HepG2 (cell line): ENCODE results near the gene SKP1. TPM values are rescaled to one million over a fixed set of nuclear protein-coding genes. Genes with fewer than 3 reads are reported as not detected.
A peak's percentile ranks its signal among the peaks of the same experiment; 100 is the strongest.

Source experiments
- ATAC-seq: fragments of 200-7000 bp; cut with Tn5 transposase; 3 replicates; pipeline ENCODE4 v1.9.1; 2020; ENCODE audit warnings: mild to moderate bottlenecking, moderate library complexity
- BruUV-seq: library from RNA; stranded (reverse); fragments of 400-500 nt; replicated peaks from 2 replicates; lab custom pipeline; 2021; lab: Mats Ljungman, UMichigan
- CTCF ChIA-PET: fragments of 300-600 bp; formaldehyde crosslinking; extraction: SDS; loops from one replicate; lab custom pipeline; 2021; ENCODE audit warnings: low total read pairs, inconsistent platforms, low intra/inter-chr PET ratio; lab: Yijun Ruan, JAX
- POLR2A ChIA-PET: fragments of 350-600 bp; sonication (Branson Sonifier 250); formaldehyde crosslinking; loops from one replicate; lab custom pipeline; 2020; ENCODE audit warnings: antibody characterized with exemption, inconsistent platforms; lab: Yijun Ruan, JAX
- DNase-seq: peaks from one replicate; pipeline ENCODE4 v3.0.0-alpha.2; 2015; ENCODE audit warnings: low spot score
- FAIRE-seq: peaks from 3 replicates; lab custom pipeline; 2011; peaks lifted over from hg19 to GRCh38; lab: Jason Lieb, UNC
- H2AFZ ChIP-seq: one replicate; pipeline ENCODE4 v1.6.1; 2011; ENCODE audit warnings: low read length, inconsistent platforms
- H3K27ac ChIP-seq: fragments of 300-600 bp; 3 replicates; pipeline ENCODE4 v1.8.0; 2011; ENCODE audit warnings: mixed run types, mild to moderate bottlenecking, mixed read lengths, low read length, inconsistent platforms; ENCODE audit not compliant: insufficient read depth; ENCODE audit errors: extremely low read length
- H3K27me3 ChIP-seq, 2 experiments: fragments of 200-600 bp in 1 of 2; 2 replicates in 1 of 2; 3 replicates in 1 of 2; pipeline versions ENCODE4 v1.6.0 to v1.8.0; 2011; ENCODE audit warnings: low read length in 2 of 2, mild to moderate bottlenecking in 2 of 2, moderate library complexity in 2 of 2, inconsistent platforms in 1 of 2; ENCODE audit not compliant: insufficient read depth in 2 of 2, control insufficient read depth in 1 of 2
- H3K36me3 ChIP-seq, 2 experiments: fragments of 200-600 bp in 1 of 2; replicated peaks in 1 of 2; 2 replicates in 1 of 2; 3 replicates in 1 of 2; pipeline versions ENCODE4 v1.5.1 to v1.8.0; 2011; ENCODE audit warnings: low read length in 2 of 2, inconsistent platforms in 1 of 2; ENCODE audit not compliant: insufficient read depth in 2 of 2, control insufficient read depth in 1 of 2
- H3K4me1 ChIP-seq: 2 replicates; pipeline ENCODE4 v1.5.1; 2012; ENCODE audit warnings: low read length, inconsistent platforms; ENCODE audit not compliant: insufficient read depth
- H3K4me2 ChIP-seq: 2 replicates; pipeline ENCODE4 v1.6.0; 2011; ENCODE audit warnings: low read depth, low read length, inconsistent platforms
- H3K4me3 ChIP-seq, 3 experiments: fragments of 200-600 bp in 1 of 3; sonication (generic), shearing (Covaris generic) in 1 of 3; replicated peaks in 1 of 3; 2 replicates each; pipeline ENCODE4 v1.5.1; 2011 to 2016; ENCODE audit warnings: low read length in 3 of 3, inconsistent platforms in 2 of 3, low read depth in 2 of 3, mild to moderate bottlenecking in 2 of 3, control low read depth in 1 of 3, mixed read lengths in 1 of 3; ENCODE audit not compliant: insufficient read depth in 1 of 3
- H3K79me2 ChIP-seq: one replicate; pipeline ENCODE4 v1.6.1; 2011; ENCODE audit warnings: low read length, inconsistent platforms; ENCODE audit not compliant: insufficient read depth
- H3K9ac ChIP-seq: 2 replicates; pipeline ENCODE4 v1.6.0; 2011; ENCODE audit warnings: mild to moderate bottlenecking, low read depth, low read length, inconsistent platforms; ENCODE audit not compliant: insufficient read depth
- H3K9me3 ChIP-seq: 2 replicates; pipeline ENCODE4 v1.5.1; 2012; ENCODE audit warnings: mild to moderate bottlenecking, low read length
- H4K20me1 ChIP-seq: 2 replicates; pipeline ENCODE4 v1.6.0; 2011; ENCODE audit warnings: inconsistent platforms, mild to moderate bottlenecking, low read length, moderate library complexity; ENCODE audit not compliant: insufficient read depth
- HNF1B ChIP-seq: sonication (generic); formaldehyde crosslinking; IDR thresholded peaks from 2 replicates; pipeline ENCODE4 v1.5.1; 2020; ENCODE audit warnings: mild to moderate bottlenecking, moderate library complexity, missing genetic modification reagents
- RBFOX2 ChIP-seq: fragments of 200-400 bp; formaldehyde crosslinking; IDR thresholded peaks from 2 replicates; pipeline ENCODE4 v1.6.1; 2017; ENCODE audit warnings: low read depth, mild to moderate bottlenecking, low read length
- TGIF2 ChIP-seq: IDR thresholded peaks from 2 replicates; pipeline ENCODE4 v1.6.1; 2016; ENCODE audit warnings: control low read depth, missing compliant biosample characterization
- TOPORS ChIP-seq: sonication (generic); formaldehyde crosslinking; IDR thresholded peaks from 2 replicates; pipeline ENCODE4 v1.8.0; 2023; ENCODE audit warnings: mild to moderate bottlenecking, missing genetic modification reagents
- ZFX ChIP-seq: sonication (generic); formaldehyde crosslinking; IDR thresholded peaks from 2 replicates; pipeline ENCODE4 v1.4.0; 2020; ENCODE audit warnings: mild to moderate bottlenecking, low read depth, missing genetic modification reagents, moderate library complexity
- ZNF572 ChIP-seq: sonication (generic); formaldehyde crosslinking; IDR thresholded peaks from 2 replicates; pipeline ENCODE4 v1.5.1; 2020; ENCODE audit warnings: mild to moderate bottlenecking, missing genetic modification reagents
- ZSCAN25 ChIP-seq: sonication (generic); formaldehyde crosslinking; IDR thresholded peaks from 2 replicates; pipeline ENCODE4 v1.8.0; 2022; ENCODE audit warnings: mild to moderate bottlenecking, missing genetic modification reagents
- WGBS: methylation state at CpG from one replicate; pipeline ENCODE4 v1.1.6; 2017; ENCODE audit warnings: low lambda C conversion rate; 5-methylcytosine and 5-hydroxymethylcytosine counted together
- in situ Hi-C: cut with HindIII; loops from 2 replicates; pipeline ENCODE4 v1.10.0; 2017; ENCODE audit warnings: low pct_unique_long_range_greater_than_20kb; ENCODE audit not compliant: extremely low pct_ligation_motif_present
- intact Hi-C: fragments of 100-400 bp; cut with micrococcal nuclease; formaldehyde crosslinking; loops from one replicate; pipeline ENCODE4 v1.10.0; 2022; ENCODE audit not compliant: unreplicated experiment
- polyA plus RNA-seq, 8 experiments: library from polyadenylated mRNA; depleted of rRNA in 3 of 8; stranded (reverse) in 7 of 8; unstranded in 1 of 8; fragments of >200 nt; fragmentation: Illumina TruSeq in 4 of 8; extraction: Trizol in 4 of 8; gene quantifications; 2 replicates each; pipeline versions ENCODE4 v1.2.1 to v1.2.3, GENCODE V29; 2011 to 2016; ENCODE audit warnings: low read depth in 4 of 8, missing spikeins in 1 of 8, mixed read lengths in 1 of 8; ENCODE audit not compliant: insufficient read depth in 1 of 8
- total RNA-seq, 5 experiments: library from RNA; depleted of rRNA; stranded (reverse); fragments of >200 nt; fragmentation: Illumina TruSeq; extraction: Trizol; gene quantifications; 2 replicates each; pipeline ENCODE4 v1.2.3, GENCODE V29; 2016; ENCODE audit warnings: low read depth in 1 of 5
- TF ChIP-seq, protein P1 (sequence below): fragments of 450-650 bp; IDR thresholded peaks from 2 replicates; pipeline ENCODE4 v1.6.1; 2016
- TF ChIP-seq, protein P2 (sequence below): IDR thresholded peaks from 2 replicates; pipeline ENCODE4 v1.4.0; 2020; ENCODE audit warnings: mild to moderate bottlenecking, missing genetic modification reagents

The SKP1 gene
- total and polyA plus RNA-seq, 2 of the 13 experiments (the other 11 are each of a cell fraction or from before 2014, with no cell fraction given), result 134 to 340 TPM

GRCh38 chr5:134145779-134146581 is 30.8 kb downstream of the SKP1 start (continued):
- peak; percentile 53; the same call in 1 of the 2 replicates for TF ChIP-seq ZFX (CRISPR knock-in tag)

- CTCF ChIA-PET, result interaction anchor here (1.1 to 2.4 kb wide), 3 partner anchors 43 to 105 kb away, joined by 3 to 45 read pairs (median 7); no protein-coding TSS in a partner anchor
- peaks cover 9% of the 10 kb centered on the region for H3K79me2 ChIP-seq
Measured at GRCh38 chr5:134145041-134145757, 31.6 kb downstream of the SKP1 start.

More at GRCh38 chr5:134145041-134145757, 31.6 kb downstream of the SKP1 start:
- Histone ChIP-seq H3K9me3 (no peaks in the 10 kb centered on the region), H4K20me1 (peaks cover 25% of the 10 kb centered on the region), H3K4me1 (peaks cover 46% of the 10 kb centered on the region), H3K4me3 (no peak overlapping the region), H3K27me3 (no peaks in the 10 kb centered on the region), H3K36me3 (peaks cover 22 to 68% of the 10 kb centered on the region in 2 experiments), H3K27ac (no peak overlapping the region), H2AFZ (no peak overlapping the region), H3K4me2 (no peak overlapping the region), H3K9ac (no peak overlapping the region)
- POLR2A ChIA-PET, result interaction anchor here (0.7 to 1.4 kb wide), 3 partner anchors 46 to 104 kb away, joined by 3 read pairs; no protein-coding TSS in a partner anchor
- no peak for FAIRE-seq
- WGBS, result no CpG with 5 or more reads among the region's 1 CpG
- no TSS peak for BruUV-seq
- in situ Hi-C loops (no loop called here), intact Hi-C loops (no loop called here)
- DNase-seq, result no peak
- TF ChIP-seq HNF1B (CRISPR knock-in tag) (0 out of 2 replicates have a peak, but pooled peaks have one; percentile 20), ZSCAN25 (CRISPR knock-in tag) (no peak), TGIF2 (CRISPR knock-in tag) (no peak), RBFOX2 (no peak), ZNF572 (CRISPR knock-in tag) (0 out of 2 replicates have a peak, but pooled peaks have one; percentile 13), TOPORS (CRISPR knock-in tag) (no peak)
- TF ChIP-seq, protein P1, sequence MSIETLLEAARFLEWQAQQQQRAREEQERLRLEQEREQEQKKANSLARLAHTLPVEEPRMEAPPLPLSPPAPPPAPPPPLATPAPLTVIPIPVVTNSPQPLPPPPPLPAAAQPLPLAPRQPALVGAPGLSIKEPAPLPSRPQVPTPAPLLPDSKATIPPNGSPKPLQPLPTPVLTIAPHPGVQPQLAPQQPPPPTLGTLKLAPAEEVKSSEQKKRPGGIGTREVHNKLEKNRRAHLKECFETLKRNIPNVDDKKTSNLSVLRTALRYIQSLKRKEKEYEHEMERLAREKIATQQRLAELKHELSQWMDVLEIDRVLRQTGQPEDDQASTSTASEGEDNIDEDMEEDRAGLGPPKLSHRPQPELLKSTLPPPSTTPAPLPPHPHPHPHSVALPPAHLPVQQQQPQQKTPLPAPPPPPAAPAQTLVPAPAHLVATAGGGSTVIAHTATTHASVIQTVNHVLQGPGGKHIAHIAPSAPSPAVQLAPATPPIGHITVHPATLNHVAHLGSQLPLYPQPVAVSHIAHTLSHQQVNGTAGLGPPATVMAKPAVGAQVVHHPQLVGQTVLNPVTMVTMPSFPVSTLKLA, result no peak
- TF ChIP-seq, protein P2, sequence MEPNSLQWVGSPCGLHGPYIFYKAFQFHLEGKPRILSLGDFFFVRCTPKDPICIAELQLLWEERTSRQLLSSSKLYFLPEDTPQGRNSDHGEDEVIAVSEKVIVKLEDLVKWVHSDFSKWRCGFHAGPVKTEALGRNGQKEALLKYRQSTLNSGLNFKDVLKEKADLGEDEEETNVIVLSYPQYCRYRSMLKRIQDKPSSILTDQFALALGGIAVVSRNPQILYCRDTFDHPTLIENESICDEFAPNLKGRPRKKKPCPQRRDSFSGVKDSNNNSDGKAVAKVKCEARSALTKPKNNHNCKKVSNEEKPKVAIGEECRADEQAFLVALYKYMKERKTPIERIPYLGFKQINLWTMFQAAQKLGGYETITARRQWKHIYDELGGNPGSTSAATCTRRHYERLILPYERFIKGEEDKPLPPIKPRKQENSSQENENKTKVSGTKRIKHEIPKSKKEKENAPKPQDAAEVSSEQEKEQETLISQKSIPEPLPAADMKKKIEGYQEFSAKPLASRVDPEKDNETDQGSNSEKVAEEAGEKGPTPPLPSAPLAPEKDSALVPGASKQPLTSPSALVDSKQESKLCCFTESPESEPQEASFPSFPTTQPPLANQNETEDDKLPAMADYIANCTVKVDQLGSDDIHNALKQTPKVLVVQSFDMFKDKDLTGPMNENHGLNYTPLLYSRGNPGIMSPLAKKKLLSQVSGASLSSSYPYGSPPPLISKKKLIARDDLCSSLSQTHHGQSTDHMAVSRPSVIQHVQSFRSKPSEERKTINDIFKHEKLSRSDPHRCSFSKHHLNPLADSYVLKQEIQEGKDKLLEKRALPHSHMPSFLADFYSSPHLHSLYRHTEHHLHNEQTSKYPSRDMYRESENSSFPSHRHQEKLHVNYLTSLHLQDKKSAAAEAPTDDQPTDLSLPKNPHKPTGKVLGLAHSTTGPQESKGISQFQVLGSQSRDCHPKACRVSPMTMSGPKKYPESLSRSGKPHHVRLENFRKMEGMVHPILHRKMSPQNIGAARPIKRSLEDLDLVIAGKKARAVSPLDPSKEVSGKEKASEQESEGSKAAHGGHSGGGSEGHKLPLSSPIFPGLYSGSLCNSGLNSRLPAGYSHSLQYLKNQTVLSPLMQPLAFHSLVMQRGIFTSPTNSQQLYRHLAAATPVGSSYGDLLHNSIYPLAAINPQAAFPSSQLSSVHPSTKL (CRISPR knock-in tag), result no peak
- no peak for ATAC-seq
